Mesothelial cell of epicardium (in vitro differentiated cells): ENCODE data around the gene ANK3. TPM values are rescaled to one million over a fixed set of nuclear protein-coding genes. Genes with fewer than 3 reads are reported as not detected.
A peak's percentile ranks its signal among the peaks of the same experiment; 100 is the strongest.

ENCODE experiments used
- DNase-seq, 2 experiments: peaks; one replicate each; pipeline ENCODE4 v3.0.0; 2021; ENCODE audit warnings: low spot score in 2 of 2; ENCODE audit not compliant: unreplicated experiment in 2 of 2
- H3K27ac Mint-ChIP-seq: 2 replicates; pipeline ENCODE4 v1.8.0; 2021; ENCODE audit warnings: mixed read lengths
- H3K27me3 Mint-ChIP-seq: 2 replicates; pipeline ENCODE4 v1.8.0; 2021; ENCODE audit warnings: low read depth, mixed read lengths
- H3K36me3 Mint-ChIP-seq: 2 replicates; pipeline ENCODE4 v1.8.0; 2021; ENCODE audit warnings: mixed read lengths
- H3K4me1 Mint-ChIP-seq: 2 replicates; pipeline ENCODE4 v1.8.0; 2021; ENCODE audit warnings: mixed read lengths
- H3K4me3 Mint-ChIP-seq: 2 replicates; pipeline ENCODE4 v1.8.0; 2021; ENCODE audit warnings: mild to moderate bottlenecking, moderate library complexity, mixed read lengths
- H3K9me3 Mint-ChIP-seq: 2 replicates; pipeline ENCODE4 v1.8.0; 2021; ENCODE audit warnings: mixed read lengths
- CTCF ChIP-seq: fragments of 200-600 bp; sonication (generic); IDR thresholded peaks from one replicate; pipeline ENCODE4 v1.5.0; 2021; ENCODE audit warnings: antibody characterized with exemption; ENCODE audit not compliant: unreplicated experiment
- total RNA-seq: library from RNA; stranded (reverse); gene quantifications from 3 replicates; pipeline ENCODE4 v1.2.1, GENCODE V29; 2021

The ANK3 gene
- total RNA-seq, 1 donor from 2014 or later, result 242 TPM

- DNase-seq, result no peak
- Mint-ChIP-seq H3K4me1 (peaks cover 57% of the 10 kb centered on the region), H3K27ac (no peak overlapping the region), H3K9me3 (no peaks in the 10 kb centered on the region), H3K4me3 (no peak overlapping the region), H3K27me3 (no peaks in the 10 kb centered on the region), H3K36me3 (no peaks in the 10 kb centered on the region)
- no peak for TF ChIP-seq CTCF
Observed at GRCh38 chr10:60419249-60419648, 29.6 kb upstream of the ANK3 start.

- Mint-ChIP-seq H3K4me1 (peaks cover 60% of the 10 kb centered on the region), H3K27ac (peak overlapping the region; percentile 78), H3K9me3 (no peaks in the 10 kb centered on the region)
Observed at GRCh38 chr10:60417901-60418300, 28.2 kb upstream of the ANK3 start.

GRCh38 chr10:60417024-60417423 lies 27.3 kb upstream of the ANK3 start:
- no peak for TF ChIP-seq CTCF
- Mint-ChIP-seq H3K9me3 (no peaks in the 10 kb centered on the region), H3K27ac (peak overlapping the region; percentile 83), H3K4me1 (peaks cover 60% of the 10 kb centered on the region), H3K4me3 (no peak overlapping the region), H3K36me3 (no peaks in the 10 kb centered on the region), H3K27me3 (no peaks in the 10 kb centered on the region)
- no peak for DNase-seq

More at GRCh38 chr10:60417901-60418300, 28.2 kb upstream of the ANK3 start:
- no peak for TF ChIP-seq CTCF
- Mint-ChIP-seq H3K36me3 (no peaks in the 10 kb centered on the region), H3K27me3 (no peaks in the 10 kb centered on the region), H3K4me3 (no peak overlapping the region)
- no peak for DNase-seq

- H3K4me1 Mint-ChIP-seq, result peaks cover 47% of the 10 kb centered on the region
- peaks cover 2% of the 10 kb centered on the region for H3K36me3 Mint-ChIP-seq
- no peaks in the 10 kb centered on the region for H3K27me3 Mint-ChIP-seq
- no peak overlapping the region for H3K4me3 Mint-ChIP-seq
- H3K27ac Mint-ChIP-seq, result peak overlapping the region; percentile 92
- DNase-seq, result peak in 1 of 2 experiments; percentile 46
- H3K9me3 Mint-ChIP-seq, result no peaks in the 10 kb centered on the region
- TF ChIP-seq CTCF, result no peak
Observed at GRCh38 chr10:60414877-60415585, 25.4 kb upstream of the ANK3 start.

GRCh38 chr10:60414111-60414510 lies 24.4 kb upstream of the ANK3 start:
- H3K27me3 Mint-ChIP-seq, result no peaks in the 10 kb centered on the region
- H3K27ac Mint-ChIP-seq, result peak overlapping the region; percentile 92
- H3K4me1 Mint-ChIP-seq, result peaks cover 41% of the 10 kb centered on the region
- H3K36me3 Mint-ChIP-seq, result peaks cover 2% of the 10 kb centered on the region
- H3K9me3 Mint-ChIP-seq, result no peaks in the 10 kb centered on the region
- no peak for DNase-seq
- TF ChIP-seq CTCF, result no peak
- no peak overlapping the region for H3K4me3 Mint-ChIP-seq
